ENCODE measurements around the gene ZNF787.

Gene ZNF787

GRCh38 chr19:56142897-56143434 is 21.9 kb upstream of the ZNF787 start:
- Histone ChIP-seq H3K36me3 (ENCODE audit: control insufficient read depth, insufficient read depth, low read length) (no peaks in the 10 kb centered on the region), H3K9ac (ENCODE audit: low read length) (no peak overlapping the region), H3K23ac (ENCODE audit: low read length) (no peak overlapping the region), H2BK120ac (ENCODE audit: low read depth, low read length) (no peak overlapping the region), H3K27me3 (ENCODE audit: insufficient read depth, low read length, poor library complexity) (no peaks in the 10 kb centered on the region), H3K4me1 (ENCODE audit: control insufficient read depth, low read depth, low read length) (no peaks in the 10 kb centered on the region), H2AK5ac (ENCODE audit: low read length) (no peak overlapping the region), H3K27ac (ENCODE audit: low read depth, low read length) (no peak overlapping the region), H2BK5ac (ENCODE audit: low read length) (no peak overlapping the region), H3K4me3 (ENCODE audit: low read length) (no peak overlapping the region), H3K4me2 (ENCODE audit: low read length) (no peak overlapping the region), H2BK15ac (replicated peaks; ENCODE audit: low read depth) (no peak overlapping the region), H3K18ac (ENCODE audit: low read length) (no peak overlapping the region), H3K79me2 (ENCODE audit: control insufficient read depth, insufficient read depth, low read length) (peaks cover 10% of the 10 kb centered on the region), H4K8ac (ENCODE audit: low read depth, low read length) (no peak overlapping the region), H4K5ac (ENCODE audit: low read length) (no peak overlapping the region), H3K4ac (ENCODE audit: low read depth, low read length) (no peak overlapping the region), H3K79me1 (ENCODE audit: low read length) (peaks cover 19% of the 10 kb centered on the region), H3K56ac (ENCODE audit: low read length) (no peak overlapping the region)
- DNase-seq = no peak
- no CpG with 5 or more reads among the region's 4 CpGs for WGBS (ENCODE audit: extremely low coverage, insufficient coverage, low lambda C conversion rate)

GRCh38 chr19:56142087-56142787 is 21.1 kb upstream of the ZNF787 start:
- no peaks in the 10 kb centered on the region for H3K4me1 ChIP-seq (ENCODE audit: control insufficient read depth, low read depth, low read length)
- H2BK15ac ChIP-seq (replicated peaks; ENCODE audit: low read depth) = no peak overlapping the region
- H3K4ac ChIP-seq (ENCODE audit: low read depth, low read length) = no peak overlapping the region
- no peak overlapping the region for H4K5ac ChIP-seq (ENCODE audit: low read length)
- no peak overlapping the region for H3K27ac ChIP-seq (ENCODE audit: low read depth, low read length)
- H3K27me3 ChIP-seq (ENCODE audit: insufficient read depth, low read length, poor library complexity) = no peaks in the 10 kb centered on the region
- H3K79me2 ChIP-seq (ENCODE audit: control insufficient read depth, insufficient read depth, low read length) = peaks cover 10% of the 10 kb centered on the region
- H3K4me2 ChIP-seq (ENCODE audit: low read length) = peak overlapping the region; percentile 13
- H3K56ac ChIP-seq (ENCODE audit: low read length) = peak overlapping the region; percentile 66
- no peak overlapping the region for H4K8ac ChIP-seq (ENCODE audit: low read depth, low read length)
- H2BK120ac ChIP-seq (ENCODE audit: low read depth, low read length) = no peak overlapping the region
- H2BK5ac ChIP-seq (ENCODE audit: low read length) = no peak overlapping the region
- no peak for DNase-seq
- no peak overlapping the region for H3K23ac ChIP-seq (ENCODE audit: low read length)
- H3K9ac ChIP-seq (ENCODE audit: low read length) = peak overlapping the region; percentile 21
- no peak overlapping the region for H3K4me3 ChIP-seq (ENCODE audit: low read length)
- H3K36me3 ChIP-seq (ENCODE audit: control insufficient read depth, insufficient read depth, low read length) = no peaks in the 10 kb centered on the region
- H3K18ac ChIP-seq (ENCODE audit: low read length) = no peak overlapping the region
- peaks cover 19% of the 10 kb centered on the region for H3K79me1 ChIP-seq (ENCODE audit: low read length)
- no CpG with 5 or more reads among the region's 17 CpGs for WGBS (ENCODE audit: extremely low coverage, insufficient coverage, low lambda C conversion rate)
- H2AK5ac ChIP-seq (ENCODE audit: low read length) = no peak overlapping the region

- H2BK120ac ChIP-seq (ENCODE audit: low read depth, low read length) = peak overlapping the region; percentile 46
- peak overlapping the region; percentile 39 for H3K9ac ChIP-seq (ENCODE audit: low read length)
- H3K23ac ChIP-seq (ENCODE audit: low read length) = no peak overlapping the region
- H3K4me1 ChIP-seq (ENCODE audit: control insufficient read depth, low read depth, low read length) = no peaks in the 10 kb centered on the region
- WGBS (ENCODE audit: extremely low coverage, insufficient coverage, low lambda C conversion rate) = no CpG with 5 or more reads among the region's 26 CpGs
- peaks cover 19% of the 10 kb centered on the region for H3K79me1 ChIP-seq (ENCODE audit: low read length)
- no peak overlapping the region for H2AK5ac ChIP-seq (ENCODE audit: low read length)
- no peak overlapping the region for H2BK15ac ChIP-seq (replicated peaks; ENCODE audit: low read depth)
- peak; percentile 45 for DNase-seq
- H3K4me3 ChIP-seq (ENCODE audit: low read length) = peak overlapping the region; percentile 20
- H3K4ac ChIP-seq (ENCODE audit: low read depth, low read length) = peak overlapping the region; percentile 85
- no peak overlapping the region for H4K5ac ChIP-seq (ENCODE audit: low read length)
- H3K36me3 ChIP-seq (ENCODE audit: control insufficient read depth, insufficient read depth, low read length) = no peaks in the 10 kb centered on the region
- H3K56ac ChIP-seq (ENCODE audit: low read length) = peak overlapping the region; percentile 85
- peak overlapping the region; percentile 81 for H3K18ac ChIP-seq (ENCODE audit: low read length)
- peak overlapping the region; percentile 77 for H4K8ac ChIP-seq (ENCODE audit: low read depth, low read length)
- H3K79me2 ChIP-seq (ENCODE audit: control insufficient read depth, insufficient read depth, low read length) = peaks cover 10% of the 10 kb centered on the region
- no peak overlapping the region for H2BK5ac ChIP-seq (ENCODE audit: low read length)
- no peaks in the 10 kb centered on the region for H3K27me3 ChIP-seq (ENCODE audit: insufficient read depth, low read length, poor library complexity)
- H3K27ac ChIP-seq (ENCODE audit: low read depth, low read length) = no peak overlapping the region
- H3K4me2 ChIP-seq (ENCODE audit: low read length) = peak overlapping the region; percentile 13
Measured at GRCh38 chr19:56141417-56141993, 20.4 kb upstream of the ZNF787 start.

GRCh38 chr19:56140583-56141416 is 19.7 kb upstream of the ZNF787 start, which contains the start of gene ZNF444:
Gene ZNF444 (plus strand): TSS chr19:56141287. CDS start chr19:56146912, 5,625 bp downstream.
- no CpG with 5 or more reads among the region's 56 CpGs for WGBS (ENCODE audit: extremely low coverage, insufficient coverage, low lambda C conversion rate)
- H4K5ac ChIP-seq (ENCODE audit: low read length) = no peak within 1 kb of the TSS
- H2AK5ac ChIP-seq (ENCODE audit: low read length) = no peak within 1 kb of the TSS
- peak within 1 kb of the TSS; percentile 85 for H3K56ac ChIP-seq (ENCODE audit: low read length)
- no peak within 1 kb of the TSS for H3K27ac ChIP-seq (ENCODE audit: low read depth, low read length)
- peak within 1 kb of the TSS; percentile 77 for H4K8ac ChIP-seq (ENCODE audit: low read depth, low read length)
- peaks cover 10% of the 10 kb centered on the region for H3K79me2 ChIP-seq (ENCODE audit: control insufficient read depth, insufficient read depth, low read length)
- peak within 1 kb of the TSS; percentile 81 for H3K18ac ChIP-seq (ENCODE audit: low read length)
- no peak within 1 kb of the TSS for H2BK5ac ChIP-seq (ENCODE audit: low read length)
- peak; percentile 99 for DNase-seq
- H3K23ac ChIP-seq (ENCODE audit: low read length) = no peak within 1 kb of the TSS
- no peaks in the 10 kb centered on the region for H3K27me3 ChIP-seq (ENCODE audit: insufficient read depth, low read length, poor library complexity)
- peaks cover 19% of the 10 kb centered on the region for H3K79me1 ChIP-seq (ENCODE audit: low read length)
- peak within 1 kb of the TSS; percentile 85 for H3K4ac ChIP-seq (ENCODE audit: low read depth, low read length)
- H3K36me3 ChIP-seq (ENCODE audit: control insufficient read depth, insufficient read depth, low read length) = no peaks in the 10 kb centered on the region
- no peak within 1 kb of the TSS for H2BK15ac ChIP-seq (replicated peaks; ENCODE audit: low read depth)
- H3K4me2 ChIP-seq (ENCODE audit: low read length) = peak within 1 kb of the TSS; percentile 47
- H2BK120ac ChIP-seq (ENCODE audit: low read depth, low read length) = peak within 1 kb of the TSS; percentile 46
- H3K4me3 ChIP-seq (ENCODE audit: low read length) = peak within 1 kb of the TSS; percentile 45
- peak within 1 kb of the TSS; percentile 52 for H3K9ac ChIP-seq (ENCODE audit: low read length)
- H3K4me1 ChIP-seq (ENCODE audit: control insufficient read depth, low read depth, low read length) = no peaks in the 10 kb centered on the region

- H3K27me3 ChIP-seq (ENCODE audit: insufficient read depth, low read length, poor library complexity) = no peaks in the 10 kb centered on the region
- no peaks in the 10 kb centered on the region for H3K4me1 ChIP-seq (ENCODE audit: control insufficient read depth, low read depth, low read length)
- peaks cover 10% of the 10 kb centered on the region for H3K79me2 ChIP-seq (ENCODE audit: control insufficient read depth, insufficient read depth, low read length)
- H2BK15ac ChIP-seq (replicated peaks; ENCODE audit: low read depth) = no peak overlapping the region
- no peak overlapping the region for H3K27ac ChIP-seq (ENCODE audit: low read depth, low read length)
- H3K23ac ChIP-seq (ENCODE audit: low read length) = no peak overlapping the region
- no peak overlapping the region for H3K18ac ChIP-seq (ENCODE audit: low read length)
- peak overlapping the region; percentile 77 for H3K56ac ChIP-seq (ENCODE audit: low read length)
- peak overlapping the region; percentile 47 for H3K4me2 ChIP-seq (ENCODE audit: low read length)
- WGBS (ENCODE audit: extremely low coverage, insufficient coverage, low lambda C conversion rate) = no CpG with 5 or more reads among the region's 22 CpGs
- no peak overlapping the region for H2AK5ac ChIP-seq (ENCODE audit: low read length)
- no peaks in the 10 kb centered on the region for H3K36me3 ChIP-seq (ENCODE audit: control insufficient read depth, insufficient read depth, low read length)
- no peak overlapping the region for H2BK120ac ChIP-seq (ENCODE audit: low read depth, low read length)
- H3K4ac ChIP-seq (ENCODE audit: low read depth, low read length) = no peak overlapping the region
- no peak overlapping the region for H2BK5ac ChIP-seq (ENCODE audit: low read length)
- H3K9ac ChIP-seq (ENCODE audit: low read length) = peak overlapping the region; percentile 52
- H3K79me1 ChIP-seq (ENCODE audit: low read length) = peaks cover 19% of the 10 kb centered on the region
- H4K5ac ChIP-seq (ENCODE audit: low read length) = no peak overlapping the region
- peak overlapping the region; percentile 44 for H4K8ac ChIP-seq (ENCODE audit: low read depth, low read length)
- no peak for DNase-seq
- H3K4me3 ChIP-seq (ENCODE audit: low read length) = peak overlapping the region; percentile 45
Measured at GRCh38 chr19:56139847-56140582, 18.9 kb upstream of the ZNF787 start.

Measured in mesendoderm (in vitro differentiated cells).